Left renal pelvis (tissue), 4 donors: Measurements from ENCODE around the gene DSCAML1. TPM values are rescaled to one million over a fixed set of nuclear protein-coding genes. Genes with fewer than 3 reads are reported as not detected.

Experiments used
- DNase-seq, 4 donors: peaks; one replicate each; pipeline ENCODE4 v3.0.0-alpha.2; 2013; ENCODE audit warnings: low read depth in 4 of 4, low spot score in 3 of 4
- polyA plus RNA-seq, 4 donors: library from polyadenylated mRNA; unstranded; fragments of 120-200 nt; gene quantifications; one replicate each; pipeline ENCODE4 v1.2.1, GENCODE V29; 2013; ENCODE audit not compliant: insufficient read length in 4 of 4

The DSCAML1 gene
- polyA plus RNA-seq, 4 donors = 0.25 to 3.4 (median 1.9) TPM

- no peak for DNase-seq
Observed at GRCh38 chr11:117704395-117705100, 92.5 kb downstream of the DSCAML1 start.

DNA sequence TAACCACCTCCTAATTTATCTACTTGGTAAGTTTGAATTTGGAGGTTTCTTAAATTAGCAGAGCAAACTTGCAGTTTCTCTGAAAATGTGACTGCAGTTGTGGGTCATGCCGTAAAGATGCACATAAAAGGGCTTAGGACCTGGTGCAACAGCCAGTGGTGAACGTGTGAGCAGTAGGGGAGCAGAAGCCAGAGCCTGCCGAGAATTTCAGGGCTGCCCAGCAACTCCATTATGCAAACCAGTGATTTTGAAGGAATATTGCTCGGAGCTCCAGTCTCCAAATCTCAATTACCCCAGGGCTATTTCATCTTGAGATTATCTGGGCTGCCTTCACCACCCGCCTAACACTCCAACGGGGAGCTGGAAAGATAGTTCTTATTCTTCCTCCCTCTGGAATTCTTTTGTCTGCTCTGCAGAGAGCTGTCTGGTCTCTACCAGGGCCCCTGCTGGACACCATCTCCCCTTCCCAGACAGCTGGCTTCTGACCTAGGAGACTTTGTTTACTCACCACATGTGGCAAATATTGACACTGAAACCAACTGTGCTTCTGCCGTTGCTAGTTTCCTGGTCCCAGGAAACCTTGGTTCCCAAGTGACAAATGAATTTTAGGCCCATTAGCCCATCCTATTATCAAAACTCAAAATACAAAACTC is 93.9 kb downstream of the DSCAML1 start:
- DNase-seq = no peak

GRCh38 chr11:117701781-117702180 is 95.2 kb downstream of the DSCAML1 start:
- no peak for DNase-seq

GRCh38 chr11:117700551-117700950 is 96.5 kb downstream of the DSCAML1 start:
- no peak for DNase-seq

DNA sequence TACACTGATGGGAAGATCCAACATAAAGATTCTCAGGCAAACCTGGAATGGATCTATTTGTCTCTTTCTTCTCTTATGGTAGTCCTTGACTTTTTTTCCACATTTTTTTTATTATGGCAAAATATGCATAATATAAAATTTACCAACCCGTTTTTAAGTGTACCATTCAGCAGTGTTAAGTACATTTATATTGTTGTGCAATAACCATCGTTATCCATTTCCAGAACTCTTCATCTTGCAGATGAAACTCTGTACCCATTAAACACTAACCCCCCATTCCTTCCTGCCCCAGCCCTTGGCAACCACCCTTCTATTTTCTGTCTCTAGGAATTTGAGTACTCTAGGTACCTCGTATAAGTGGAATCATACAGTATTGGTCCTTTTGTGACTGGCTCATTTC is 99.7 kb downstream of the DSCAML1 start:
- no peak for DNase-seq

DNA sequence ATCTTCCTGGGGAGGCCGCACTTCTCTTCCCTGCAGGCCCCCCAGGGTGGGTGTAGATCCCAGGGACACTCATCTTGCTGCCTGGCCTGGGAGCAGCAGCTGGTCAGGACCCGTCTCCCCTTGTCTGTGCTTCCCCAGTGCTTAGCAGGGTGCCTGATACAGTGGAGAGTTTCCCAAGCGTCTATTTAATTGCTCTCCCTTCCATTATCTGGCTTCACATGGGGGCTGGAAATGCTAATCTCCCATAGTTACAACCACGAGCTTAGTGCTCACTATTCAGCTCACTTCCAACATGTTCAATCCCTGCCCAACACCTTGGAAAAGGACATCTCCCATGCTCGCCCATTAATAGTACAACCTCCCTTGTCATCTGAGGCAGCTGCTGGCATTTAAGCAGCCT is 100.5 kb downstream of the DSCAML1 start:
- no peak for DNase-seq

DNA sequence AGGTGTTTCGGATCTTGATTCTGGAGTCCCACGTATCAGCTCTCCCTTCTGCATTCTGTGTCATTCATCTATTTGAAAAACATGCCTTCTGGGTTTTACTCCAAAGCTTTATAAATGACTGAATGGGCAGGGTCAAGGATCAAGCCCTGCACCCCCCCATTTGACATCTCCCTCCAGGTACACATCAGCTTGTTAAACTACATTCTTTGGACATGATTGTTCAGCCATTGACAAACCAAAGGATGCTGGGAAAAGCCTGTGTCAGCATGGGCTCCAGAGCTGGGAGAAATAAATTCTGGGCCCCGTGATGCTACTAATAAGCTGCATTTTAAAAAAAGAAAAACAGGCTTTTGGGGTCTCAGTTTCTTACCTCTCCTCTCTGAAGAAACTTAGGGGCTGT is 103.7 kb downstream of the DSCAML1 start:
- no peak for DNase-seq

DNA sequence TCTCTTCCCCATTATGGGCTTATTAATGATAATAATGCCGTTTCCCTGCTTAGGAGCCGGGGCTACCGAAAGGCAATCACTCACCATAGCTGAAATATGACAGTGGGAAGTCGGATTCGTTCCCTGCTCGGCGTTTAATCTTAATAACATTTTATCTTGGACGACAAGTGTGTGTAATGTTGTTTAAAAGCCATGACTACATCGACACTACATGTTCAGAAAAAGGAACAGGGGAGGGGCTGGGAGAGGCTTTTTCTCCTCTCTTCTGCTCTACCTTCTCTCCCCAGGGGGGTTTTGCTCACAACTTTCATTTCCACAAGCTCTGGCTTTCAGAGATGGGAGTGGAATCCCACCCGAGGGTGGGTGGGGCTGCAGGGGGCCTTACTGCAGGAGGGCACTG is 105.5 kb downstream of the DSCAML1 start:
- DNase-seq = no peak

- DNase-seq = no peak
Observed at GRCh38 chr11:117691218-117691514, 105.8 kb downstream of the DSCAML1 start.

- DNase-seq = no peak
Observed at GRCh38 chr11:117690484-117691217, 106.4 kb downstream of the DSCAML1 start.

DNA sequence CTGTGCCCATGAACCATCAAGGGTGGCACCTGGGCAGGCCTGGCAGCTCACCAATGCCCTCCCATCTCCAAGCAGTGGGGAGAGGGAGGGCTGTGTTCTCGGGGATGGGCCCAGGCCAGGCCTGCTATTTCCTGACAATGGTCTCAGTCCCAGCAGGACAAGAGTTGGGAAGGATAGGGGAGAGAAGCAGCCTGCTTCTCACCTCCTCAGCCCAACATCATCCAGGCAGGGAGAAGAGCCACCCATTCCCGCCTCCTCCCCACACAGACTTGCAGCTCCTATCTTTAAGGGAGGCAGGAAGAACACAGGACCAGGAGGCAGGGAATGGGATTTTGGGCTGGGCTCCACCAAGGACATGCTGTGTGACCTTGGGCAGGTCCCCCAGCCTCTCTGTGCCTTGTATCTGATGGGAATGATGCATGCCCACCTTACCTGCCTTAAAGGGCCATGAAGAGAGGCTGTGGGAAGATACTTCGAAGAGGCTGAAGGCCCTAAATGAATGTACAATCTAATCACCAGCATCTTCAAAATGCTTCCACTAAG is 108.7 kb downstream of the DSCAML1 start:
- no peak for DNase-seq

GRCh38 chr11:117687776-117688175 is 109.2 kb downstream of the DSCAML1 start:
- no peak for DNase-seq

DNA sequence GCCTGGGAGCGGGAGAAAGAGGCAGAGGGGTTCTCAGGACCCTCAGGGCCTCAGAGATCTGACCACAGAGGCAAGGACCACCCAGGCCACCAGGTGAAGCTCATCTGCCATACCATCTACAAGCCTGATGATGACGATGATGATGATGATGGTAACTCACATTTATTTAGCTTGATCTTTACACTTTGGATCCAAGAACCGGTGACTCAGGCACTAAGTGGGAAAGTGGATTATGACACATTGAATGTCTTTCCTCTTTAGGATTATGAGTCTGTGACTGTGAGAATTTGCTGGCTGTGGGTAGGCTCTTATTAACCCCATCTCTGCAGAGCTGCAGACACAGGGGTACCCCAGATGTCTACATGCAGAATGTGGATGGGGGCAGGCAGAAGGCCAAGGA is 110.3 kb downstream of the DSCAML1 start:
- no peak for DNase-seq

DNA sequence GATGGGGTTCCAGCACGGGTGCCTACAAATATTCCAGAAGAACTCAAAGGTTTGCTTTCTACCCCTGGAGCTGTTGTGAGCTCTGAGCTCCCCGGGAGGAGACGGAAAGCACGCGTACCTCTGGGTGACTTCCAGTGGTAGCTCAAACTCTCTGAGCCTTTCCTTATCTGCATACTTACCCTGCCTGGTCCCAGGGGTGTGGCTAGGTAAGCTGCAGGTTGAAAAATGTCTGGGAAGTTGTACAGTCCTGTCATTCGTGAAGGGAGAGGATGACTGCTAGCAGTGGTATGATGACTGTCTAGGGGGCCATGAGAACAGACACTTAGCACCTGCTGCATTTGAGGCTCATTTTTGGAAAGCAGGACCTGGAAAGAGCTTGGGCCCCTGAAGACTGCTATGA is 111.5 kb downstream of the DSCAML1 start:
- DNase-seq = no peak

DNA sequence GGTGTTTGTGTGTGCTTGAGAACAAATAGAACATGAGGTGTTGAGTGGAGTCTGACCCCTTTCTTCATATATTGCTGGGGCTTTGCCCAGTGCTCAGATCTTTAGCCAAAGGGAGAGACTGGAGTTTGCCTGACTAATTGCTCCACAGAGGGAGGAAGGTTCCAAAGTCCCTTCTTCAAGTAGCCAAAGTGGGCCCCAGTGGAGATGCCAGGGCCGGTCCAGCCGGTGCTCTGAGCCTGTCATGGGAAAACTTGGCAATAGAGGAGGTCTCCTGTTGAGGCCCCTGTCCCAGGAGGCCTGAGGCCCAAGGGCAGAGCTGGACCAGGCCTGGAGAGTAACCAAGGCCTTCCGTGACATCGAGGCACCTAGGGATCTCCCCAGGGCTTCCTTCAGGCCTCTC is 112.3 kb downstream of the DSCAML1 start:
- DNase-seq = no peak

- DNase-seq = no peak
Observed at GRCh38 chr11:117684111-117684510, 112.9 kb downstream of the DSCAML1 start.

GRCh38 chr11:117681438-117681837 is 115.6 kb downstream of the DSCAML1 start:
- DNase-seq = no peak

- no peak for DNase-seq
Observed at GRCh38 chr11:117679461-117679860, 117.6 kb downstream of the DSCAML1 start.

GRCh38 chr11:117678658-117679406 is 118.2 kb downstream of the DSCAML1 start:
- DNase-seq = no peak

DNA sequence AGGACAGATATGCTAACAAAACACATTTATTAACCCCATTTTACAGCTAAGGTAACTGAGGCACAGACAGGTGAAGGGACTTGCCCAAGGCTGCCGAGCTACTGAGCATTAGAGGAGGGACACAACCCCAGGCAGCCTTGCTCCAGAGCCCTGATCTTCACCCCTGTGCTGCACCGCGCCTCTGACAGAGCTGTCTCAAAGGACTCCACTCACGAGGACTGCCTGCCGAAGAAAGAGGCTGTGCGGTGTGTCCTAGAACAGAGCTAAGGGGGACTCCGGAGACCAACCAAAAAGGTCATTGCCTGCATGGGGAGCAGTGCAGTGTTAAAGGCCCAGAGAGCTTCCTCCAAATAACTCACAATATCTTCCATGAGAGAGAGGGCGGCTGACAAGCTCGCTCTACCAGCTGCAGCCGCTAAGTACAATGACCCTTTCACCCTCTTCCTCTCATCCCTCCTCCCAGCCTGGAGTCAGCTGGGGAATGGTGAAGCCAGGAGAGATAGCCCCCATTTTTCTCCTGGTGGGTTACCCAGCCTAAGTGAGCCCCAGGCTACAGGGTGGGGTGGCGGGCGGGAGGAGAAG is 119.2 kb downstream of the DSCAML1 start:
- no peak for DNase-seq

GRCh38 chr11:117676501-117676900 is 120.5 kb downstream of the DSCAML1 start:
- DNase-seq = no peak
